ENCODE results near the gene AKR1C8. TPM values are rescaled to one million over a fixed set of nuclear protein-coding genes. Genes with fewer than 3 reads are reported as not detected.

Gene AKR1C8
- total and polyA plus RNA-seq, 2 of the 13 experiments (the other 11 are each of a cell fraction or from before 2014, with no cell fraction given), result 0.12 TPM; not detected in 1

GRCh38 chr10:5194431-5194830, 9.5 kb upstream of the AKR1C8 start (continued):
- TF ChIP-seq, protein P1, sequence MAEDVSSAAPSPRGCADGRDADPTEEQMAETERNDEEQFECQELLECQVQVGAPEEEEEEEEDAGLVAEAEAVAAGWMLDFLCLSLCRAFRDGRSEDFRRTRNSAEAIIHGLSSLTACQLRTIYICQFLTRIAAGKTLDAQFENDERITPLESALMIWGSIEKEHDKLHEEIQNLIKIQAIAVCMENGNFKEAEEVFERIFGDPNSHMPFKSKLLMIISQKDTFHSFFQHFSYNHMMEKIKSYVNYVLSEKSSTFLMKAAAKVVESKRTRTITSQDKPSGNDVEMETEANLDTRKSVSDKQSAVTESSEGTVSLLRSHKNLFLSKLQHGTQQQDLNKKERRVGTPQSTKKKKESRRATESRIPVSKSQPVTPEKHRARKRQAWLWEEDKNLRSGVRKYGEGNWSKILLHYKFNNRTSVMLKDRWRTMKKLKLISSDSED (CRISPR knock-in tag; IDR thresholded peaks at IDR 0.05), result no peak
- TF ChIP-seq SATB2 (CRISPR knock-in tag; IDR thresholded peaks at IDR 0.05), result no peak
- no peak for TF ChIP-seq ZBTB7A (CRISPR knock-in tag; IDR thresholded peaks at IDR 0.05)
- no peak for TF ChIP-seq ZNF383 (CRISPR knock-in tag; IDR thresholded peaks at IDR 0.05; ENCODE audit: borderline replicate concordance)
- TF ChIP-seq ZSCAN20 (CRISPR knock-in tag; IDR thresholded peaks at IDR 0.05; ENCODE audit: borderline replicate concordance), result no peak
- TF ChIP-seq DPF2 (CRISPR knock-in tag; IDR thresholded peaks at IDR 0.05; ENCODE audit: borderline replicate concordance, low read depth), result no peak
- no peak for TF ChIP-seq TMF1 (CRISPR knock-in tag; IDR thresholded peaks at IDR 0.05; ENCODE audit: low read depth)
- no peak for TF ChIP-seq MYNN (CRISPR knock-in tag; IDR thresholded peaks at IDR 0.05; ENCODE audit: low read depth)
- TF ChIP-seq ZFP1 (CRISPR knock-in tag; IDR thresholded peaks at IDR 0.05), result no peak
- TF ChIP-seq MTF2 (CRISPR knock-in tag; IDR thresholded peaks at IDR 0.05; ENCODE audit: borderline replicate concordance), result no peak
- TF ChIP-seq CCDC6 (CRISPR knock-in tag; IDR thresholded peaks at IDR 0.05), result no peak
- no peak for TF ChIP-seq ARID2 (CRISPR knock-in tag; IDR thresholded peaks at IDR 0.05; ENCODE audit: borderline replicate concordance)
- no peak for TF ChIP-seq KDM1A (CRISPR knock-in tag; IDR thresholded peaks at IDR 0.05)
- TF ChIP-seq GFI1 (CRISPR knock-in tag; IDR thresholded peaks at IDR 0.05; ENCODE audit: borderline replicate concordance), result no peak
- no peak for TF ChIP-seq ZNF589 (CRISPR knock-in tag; conservative IDR thresholded peaks at IDR 0.05)
- no peak for TF ChIP-seq GABPB1 (CRISPR knock-in tag; IDR thresholded peaks at IDR 0.05)
- no peak for TF ChIP-seq ZNF543 (CRISPR knock-in tag; IDR thresholded peaks at IDR 0.05)
- peak; percentile 74 for TF ChIP-seq HOMEZ (CRISPR knock-in tag; IDR thresholded peaks at IDR 0.05; ENCODE audit: low read depth)
- TF ChIP-seq, protein P2, sequence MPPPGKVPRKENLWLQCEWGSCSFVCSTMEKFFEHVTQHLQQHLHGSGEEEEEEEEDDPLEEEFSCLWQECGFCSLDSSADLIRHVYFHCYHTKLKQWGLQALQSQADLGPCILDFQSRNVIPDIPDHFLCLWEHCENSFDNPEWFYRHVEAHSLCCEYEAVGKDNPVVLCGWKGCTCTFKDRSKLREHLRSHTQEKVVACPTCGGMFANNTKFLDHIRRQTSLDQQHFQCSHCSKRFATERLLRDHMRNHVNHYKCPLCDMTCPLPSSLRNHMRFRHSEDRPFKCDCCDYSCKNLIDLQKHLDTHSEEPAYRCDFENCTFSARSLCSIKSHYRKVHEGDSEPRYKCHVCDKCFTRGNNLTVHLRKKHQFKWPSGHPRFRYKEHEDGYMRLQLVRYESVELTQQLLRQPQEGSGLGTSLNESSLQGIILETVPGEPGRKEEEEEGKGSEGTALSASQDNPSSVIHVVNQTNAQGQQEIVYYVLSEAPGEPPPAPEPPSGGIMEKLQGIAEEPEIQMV (CRISPR knock-in tag; IDR thresholded peaks at IDR 0.05; ENCODE audit: low read depth), result no peak
- TF ChIP-seq ZNF567 (CRISPR knock-in tag; IDR thresholded peaks at IDR 0.05; ENCODE audit: borderline replicate concordance), result no peak
- no peak for TF ChIP-seq ZNF24 (IDR thresholded peaks at IDR 0.05)
- TF ChIP-seq THYN1 (CRISPR knock-in tag; IDR thresholded peaks at IDR 0.05; ENCODE audit: borderline replicate concordance, low read depth), result no peak
- TF ChIP-seq, protein P3, sequence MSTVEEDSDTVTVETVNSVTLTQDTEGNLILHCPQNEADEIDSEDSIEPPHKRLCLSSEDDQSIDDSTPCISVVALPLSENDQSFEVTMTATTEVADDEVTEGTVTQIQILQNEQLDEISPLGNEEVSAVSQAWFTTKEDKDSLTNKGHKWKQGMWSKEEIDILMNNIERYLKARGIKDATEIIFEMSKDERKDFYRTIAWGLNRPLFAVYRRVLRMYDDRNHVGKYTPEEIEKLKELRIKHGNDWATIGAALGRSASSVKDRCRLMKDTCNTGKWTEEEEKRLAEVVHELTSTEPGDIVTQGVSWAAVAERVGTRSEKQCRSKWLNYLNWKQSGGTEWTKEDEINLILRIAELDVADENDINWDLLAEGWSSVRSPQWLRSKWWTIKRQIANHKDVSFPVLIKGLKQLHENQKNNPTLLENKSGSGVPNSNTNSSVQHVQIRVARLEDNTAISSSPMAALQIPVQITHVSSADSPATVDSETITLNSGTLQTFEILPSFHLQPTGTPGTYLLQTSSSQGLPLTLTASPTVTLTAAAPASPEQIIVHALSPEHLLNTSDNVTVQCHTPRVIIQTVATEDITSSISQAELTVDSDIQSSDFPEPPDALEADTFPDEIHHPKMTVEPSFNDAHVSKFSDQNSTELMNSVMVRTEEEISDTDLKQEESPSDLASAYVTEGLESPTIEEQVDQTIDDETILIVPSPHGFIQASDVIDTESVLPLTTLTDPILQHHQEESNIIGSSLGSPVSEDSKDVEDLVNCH (CRISPR knock-in tag; IDR thresholded peaks at IDR 0.05), result no peak
- peak; percentile 48; the same call in 1 of the 2 replicates for TF ChIP-seq MED1 (CRISPR knock-in tag; IDR thresholded peaks at IDR 0.05)
- TF ChIP-seq SOX6 (IDR thresholded peaks at IDR 0.05), result no peak
- peak; percentile 14; the same call in 1 of the 2 replicates for TF ChIP-seq SOX6 (CRISPR knock-in tag; IDR thresholded peaks at IDR 0.05)
- no peak for TF ChIP-seq PHF21A (CRISPR knock-in tag; IDR thresholded peaks at IDR 0.05)
- TF ChIP-seq BHLHE40 (IDR thresholded peaks at IDR 0.05; ENCODE audit: low read length), result no peak

Measured in HepG2 (cell line).